MM.1S (cell line): ENCODE results near the gene EFHD2.

Experiments
- DNase-seq: peaks from one replicate; pipeline ENCODE4 v3.0.0-alpha.2; 2015
- H2AFZ ChIP-seq: fragments of 300-600 bp; sonication (generic); 2 replicates; pipeline ENCODE4 v1.6.0; 2016; ENCODE audit warnings: antibody characterized with exemption, low read length
- H3F3A ChIP-seq: fragments of 300-600 bp; sonication (generic); 2 replicates; pipeline ENCODE4 v1.6.1; 2016; ENCODE audit warnings: mild to moderate bottlenecking, antibody characterized with exemption, low read length, moderate library complexity, mixed read lengths; ENCODE audit not compliant: insufficient read depth
- H3K27ac ChIP-seq: fragments of 300-600 bp; sonication (generic); 2 replicates; pipeline ENCODE4 v1.5.1; 2016; ENCODE audit warnings: mild to moderate bottlenecking, low read length
- H3K27me3 ChIP-seq: fragments of 300-600 bp; sonication (generic); replicated peaks from 2 replicates; pipeline ENCODE4 v1.6.0; 2016; ENCODE audit warnings: low read length; ENCODE audit not compliant: insufficient read depth
- H3K36me3 ChIP-seq: fragments of 300-600 bp; sonication (generic); replicated peaks from 2 replicates; pipeline ENCODE4 v1.6.1; 2016; ENCODE audit warnings: mild to moderate bottlenecking, low read length, mixed read lengths; ENCODE audit not compliant: insufficient read depth
- H3K4me1 ChIP-seq: fragments of 300-600 bp; sonication (generic); 2 replicates; pipeline ENCODE4 v1.6.1; 2016; ENCODE audit warnings: low read length, mixed read lengths
- H3K4me2 ChIP-seq: fragments of 300-600 bp; sonication (generic); 2 replicates; pipeline ENCODE4 v1.6.0; 2016; ENCODE audit warnings: low read depth, low read length
- H3K4me3 ChIP-seq: fragments of 300-600 bp; sonication (generic); 2 replicates; pipeline ENCODE4 v1.5.1; 2016; ENCODE audit warnings: low read length, mixed read lengths
- H3K79me2 ChIP-seq: fragments of 300-600 bp; sonication (generic); 2 replicates; pipeline ENCODE4 v1.6.1; 2016; ENCODE audit warnings: mixed run types, low read length, mixed read lengths
- H3K9ac ChIP-seq: fragments of 300-600 bp; sonication (generic); 2 replicates; pipeline ENCODE4 v1.6.1; 2016; ENCODE audit warnings: low read length, mixed read lengths
- H3K9me2 ChIP-seq: fragments of 300-600 bp; sonication (generic); replicated peaks from 2 replicates; pipeline ENCODE4 v1.6.1; 2016; ENCODE audit warnings: mild to moderate bottlenecking, low read length, mixed read lengths; ENCODE audit not compliant: insufficient read depth
- H3K9me3 ChIP-seq: fragments of 300-600 bp; sonication (generic); replicated peaks from 2 replicates; pipeline ENCODE4 v1.6.1; 2016; ENCODE audit warnings: mild to moderate bottlenecking, low read length, mixed read lengths; ENCODE audit not compliant: insufficient read depth
- H4K20me1 ChIP-seq: fragments of 300-600 bp; sonication (generic); 2 replicates; pipeline ENCODE4 v1.6.1; 2016; ENCODE audit warnings: mild to moderate bottlenecking, low read length, moderate library complexity, mixed read lengths; ENCODE audit not compliant: insufficient read depth
- EZH2 ChIP-seq: fragments of 300-600 bp; sonication (generic); optimal IDR thresholded peaks from 2 replicates; pipeline ENCODE3; 2017; ENCODE audit warnings: low read depth, mild to moderate bottlenecking, antibody characterized with exemption, low read length, mixed read lengths
- EZH2phosphoT487 ChIP-seq: fragments of 300-600 bp; sonication (generic); IDR thresholded peaks from 2 replicates; pipeline ENCODE4 v1.6.1; 2018; ENCODE audit warnings: antibody characterized with exemption, low read length
- TF ChIP-seq, protein P1 (sequence below): fragments of 300-600 bp; sonication (generic); IDR thresholded peaks from 2 replicates; pipeline ENCODE4 v1.5.1; 2016; ENCODE audit warnings: antibody characterized with exemption, low read length, mixed read lengths

Gene EFHD2

DNA sequence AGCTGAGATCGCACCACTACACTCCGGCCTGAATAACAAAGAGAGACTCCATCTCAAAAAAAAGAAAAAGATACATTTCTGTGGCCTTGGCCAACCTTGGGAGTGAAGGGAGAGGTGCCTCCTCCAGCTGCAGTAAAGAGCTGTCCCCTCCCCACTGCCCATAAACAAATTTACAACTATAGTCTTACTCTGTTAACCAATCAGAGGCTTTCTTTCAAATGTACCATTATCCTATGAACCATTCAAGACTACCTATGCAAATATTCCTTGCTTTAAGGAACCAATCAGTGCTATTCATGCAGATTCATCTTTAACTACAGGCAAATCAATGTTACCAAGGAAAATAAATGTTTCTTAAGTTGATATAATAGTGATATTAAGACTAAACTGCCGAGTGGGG, 67.2 kb downstream of the EFHD2 start:
- Histone ChIP-seq H3K9me3 (no peaks in the 10 kb centered on the region), H3K36me3 (no peaks in the 10 kb centered on the region), H3K79me2 (no peaks in the 10 kb centered on the region), H3K4me2 (no peak overlapping the region), H3K4me1 (no peaks in the 10 kb centered on the region), H3K27me3 (no peaks in the 10 kb centered on the region), H3F3A (no peaks in the 10 kb centered on the region), H4K20me1 (no peaks in the 10 kb centered on the region), H3K9me2 (no peaks in the 10 kb centered on the region), H3K27ac (no peak overlapping the region), H3K9ac (no peak overlapping the region), H3K4me3 (no peak overlapping the region), H2AFZ (no peak overlapping the region)
- TF ChIP-seq, protein P1, sequence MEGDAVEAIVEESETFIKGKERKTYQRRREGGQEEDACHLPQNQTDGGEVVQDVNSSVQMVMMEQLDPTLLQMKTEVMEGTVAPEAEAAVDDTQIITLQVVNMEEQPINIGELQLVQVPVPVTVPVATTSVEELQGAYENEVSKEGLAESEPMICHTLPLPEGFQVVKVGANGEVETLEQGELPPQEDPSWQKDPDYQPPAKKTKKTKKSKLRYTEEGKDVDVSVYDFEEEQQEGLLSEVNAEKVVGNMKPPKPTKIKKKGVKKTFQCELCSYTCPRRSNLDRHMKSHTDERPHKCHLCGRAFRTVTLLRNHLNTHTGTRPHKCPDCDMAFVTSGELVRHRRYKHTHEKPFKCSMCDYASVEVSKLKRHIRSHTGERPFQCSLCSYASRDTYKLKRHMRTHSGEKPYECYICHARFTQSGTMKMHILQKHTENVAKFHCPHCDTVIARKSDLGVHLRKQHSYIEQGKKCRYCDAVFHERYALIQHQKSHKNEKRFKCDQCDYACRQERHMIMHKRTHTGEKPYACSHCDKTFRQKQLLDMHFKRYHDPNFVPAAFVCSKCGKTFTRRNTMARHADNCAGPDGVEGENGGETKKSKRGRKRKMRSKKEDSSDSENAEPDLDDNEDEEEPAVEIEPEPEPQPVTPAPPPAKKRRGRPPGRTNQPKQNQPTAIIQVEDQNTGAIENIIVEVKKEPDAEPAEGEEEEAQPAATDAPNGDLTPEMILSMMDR: no peak
- TF ChIP-seq EZH2: no peak
- TF ChIP-seq EZH2phosphoT487: no peak
- no peak for DNase-seq

DNA sequence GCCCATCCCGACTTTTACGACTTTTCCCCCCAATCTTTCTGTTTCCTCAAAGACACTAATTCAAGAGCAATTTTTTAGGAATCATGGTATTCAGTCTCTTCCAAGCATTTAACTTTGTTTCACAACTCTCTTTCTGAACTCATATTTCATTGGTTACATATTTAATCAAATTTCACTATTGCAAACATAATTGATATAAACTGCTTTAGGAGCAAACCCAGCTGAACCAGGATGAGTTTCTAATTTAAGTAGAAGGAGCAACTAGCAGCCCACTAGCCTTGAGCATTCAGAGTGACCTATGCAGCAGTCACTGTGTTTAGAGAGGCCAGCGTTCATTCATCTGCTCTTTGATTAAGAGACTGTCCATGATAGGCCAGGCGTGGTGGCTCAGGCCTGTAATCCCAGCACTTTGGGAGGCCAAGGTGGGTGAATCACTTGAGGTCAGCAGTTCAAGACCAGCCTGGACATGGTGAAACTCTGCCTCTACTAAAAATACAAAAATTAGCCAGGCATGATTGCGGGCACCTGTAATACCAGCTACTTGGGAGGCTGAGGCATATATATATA, 68.0 kb downstream of the EFHD2 start:
- no peaks in the 10 kb centered on the region for H4K20me1 ChIP-seq
- TF ChIP-seq EZH2phosphoT487 (no peak), EZH2 (no peak)
- TF ChIP-seq, protein P1: no peak
- H3K9me2 ChIP-seq: no peaks in the 10 kb centered on the region
- no peak overlapping the region for H3K9ac ChIP-seq
- no peaks in the 10 kb centered on the region for H3K4me1 ChIP-seq
- no peak for DNase-seq
- H3K36me3 ChIP-seq: no peaks in the 10 kb centered on the region
- H3K27me3 ChIP-seq: no peaks in the 10 kb centered on the region
- no peaks in the 10 kb centered on the region for H3F3A ChIP-seq
- H3K27ac ChIP-seq: no peak overlapping the region
- H3K79me2 ChIP-seq: no peaks in the 10 kb centered on the region
- H3K4me3 ChIP-seq: no peak overlapping the region
- H2AFZ ChIP-seq: no peak overlapping the region
- H3K9me3 ChIP-seq: no peaks in the 10 kb centered on the region
- H3K4me2 ChIP-seq: no peak overlapping the region
